GM23248 (cell line): Measurements from ENCODE around the gene DIDO1. TPM values are rescaled to one million over a fixed set of nuclear protein-coding genes. Genes with fewer than 3 reads are reported as not detected.

Source experiments
- DNase-seq: peaks from one replicate; pipeline ENCODE4 v3.0.0-alpha.2; 2015
- H2AFZ ChIP-seq: fragments of 200-600 bp; sonication (generic); 2 replicates; pipeline ENCODE4 v1.6.1; 2016; ENCODE audit warnings: antibody characterized with exemption
- H3F3A ChIP-seq: fragments of 200-600 bp; sonication (generic); 2 replicates; pipeline ENCODE4 v1.6.1; 2016; ENCODE audit warnings: mild to moderate bottlenecking, antibody characterized with exemption, mixed run types; ENCODE audit not compliant: insufficient read depth
- H3K27ac ChIP-seq: fragments of 200-600 bp; sonication (generic); 2 replicates; pipeline ENCODE4 v1.5.1; 2016; ENCODE audit warnings: mild to moderate bottlenecking
- H3K27me3 ChIP-seq: fragments of 200-600 bp; sonication (generic); replicated peaks from 2 replicates; pipeline ENCODE4 v1.6.1; 2016; ENCODE audit warnings: mild to moderate bottlenecking; ENCODE audit not compliant: insufficient read depth
- H3K36me3 ChIP-seq: fragments of 200-600 bp; sonication (generic); 2 replicates; pipeline ENCODE4 v1.6.1; 2016; ENCODE audit warnings: low read depth, mild to moderate bottlenecking
- H3K4me1 ChIP-seq: fragments of 200-600 bp; sonication (generic); 2 replicates; pipeline ENCODE4 v1.6.1; 2016; ENCODE audit warnings: mild to moderate bottlenecking; ENCODE audit not compliant: insufficient read depth
- H3K4me2 ChIP-seq: fragments of 200-600 bp; sonication (generic); one replicate; pipeline ENCODE4 v1.6.1; 2016; ENCODE audit warnings: mild to moderate bottlenecking; ENCODE audit not compliant: unreplicated experiment
- H3K4me3 ChIP-seq: fragments of 200-600 bp; sonication (generic); 2 replicates; pipeline ENCODE4 v1.5.1; 2016; ENCODE audit warnings: mild to moderate bottlenecking
- H3K79me2 ChIP-seq: fragments of 200-600 bp; sonication (generic); 2 replicates; pipeline ENCODE4 v1.6.1; 2016; ENCODE audit warnings: mild to moderate bottlenecking; ENCODE audit not compliant: insufficient read depth
- H3K9ac ChIP-seq: fragments of 200-600 bp; sonication (generic); 2 replicates; pipeline ENCODE4 v1.6.1; 2016; ENCODE audit warnings: mild to moderate bottlenecking
- H3K9me2 ChIP-seq: fragments of 200-600 bp; sonication (generic); 2 replicates; pipeline ENCODE4 v1.6.1; 2016; ENCODE audit warnings: mixed run types, mild to moderate bottlenecking, moderate library complexity; ENCODE audit not compliant: insufficient read depth
- H3K9me3 ChIP-seq: fragments of 200-600 bp; sonication (generic); one replicate; pipeline ENCODE4 v1.6.1; 2017; ENCODE audit warnings: low read depth
- H4K20me1 ChIP-seq: fragments of 200-600 bp; sonication (generic); 2 replicates; pipeline ENCODE4 v1.6.0; 2016; ENCODE audit not compliant: insufficient read depth
- EZH2 ChIP-seq: fragments of 200-600 bp; sonication (generic); IDR thresholded peaks from 2 replicates; pipeline ENCODE4 v1.6.1; 2018; ENCODE audit warnings: antibody characterized with exemption, mild to moderate bottlenecking; ENCODE audit not compliant: insufficient read depth, poor library complexity, severe bottlenecking
- EZH2phosphoT487 ChIP-seq: fragments of 200-600 bp; sonication (generic); IDR thresholded peaks from 2 replicates; pipeline ENCODE4 v1.6.1; 2018; ENCODE audit warnings: antibody characterized with exemption, moderate library complexity, mild to moderate bottlenecking, low read depth; ENCODE audit not compliant: insufficient read depth
- WGBS, 2 experiments: methylation state at CpG; one replicate each; pipeline ENCODE4 v1.1.6; 2015 to 2017; ENCODE audit warnings: low lambda C conversion rate in 2 of 2, low coverage in 1 of 2; ENCODE audit errors: missing lambda C conversion rate in 2 of 2; 5-methylcytosine and 5-hydroxymethylcytosine counted together
- in situ Hi-C: fragments of 300-500 bp; cut with MboI; formaldehyde crosslinking; loops from 2 replicates; pipeline ENCODE4 v1.15.0; 2020
- polyA plus RNA-seq: library from polyadenylated mRNA; unstranded; fragments of >200 nt; fragmentation: Nextera tagmentation; extraction: Ambion mirVana; gene quantifications from 2 replicates; pipeline ENCODE4 v1.2.1, GENCODE V29; 2016
- total RNA-seq: library from RNA; depleted of rRNA; stranded (reverse); fragments of >200 nt; shearing (Covaris generic); gene quantifications from 2 replicates; pipeline ENCODE4 v1.2.3, GENCODE V29; 2014

The DIDO1 gene
- total and polyA plus RNA-seq, 2 experiments from 2014 or later: 16.2 to 37.1 TPM

DNA sequence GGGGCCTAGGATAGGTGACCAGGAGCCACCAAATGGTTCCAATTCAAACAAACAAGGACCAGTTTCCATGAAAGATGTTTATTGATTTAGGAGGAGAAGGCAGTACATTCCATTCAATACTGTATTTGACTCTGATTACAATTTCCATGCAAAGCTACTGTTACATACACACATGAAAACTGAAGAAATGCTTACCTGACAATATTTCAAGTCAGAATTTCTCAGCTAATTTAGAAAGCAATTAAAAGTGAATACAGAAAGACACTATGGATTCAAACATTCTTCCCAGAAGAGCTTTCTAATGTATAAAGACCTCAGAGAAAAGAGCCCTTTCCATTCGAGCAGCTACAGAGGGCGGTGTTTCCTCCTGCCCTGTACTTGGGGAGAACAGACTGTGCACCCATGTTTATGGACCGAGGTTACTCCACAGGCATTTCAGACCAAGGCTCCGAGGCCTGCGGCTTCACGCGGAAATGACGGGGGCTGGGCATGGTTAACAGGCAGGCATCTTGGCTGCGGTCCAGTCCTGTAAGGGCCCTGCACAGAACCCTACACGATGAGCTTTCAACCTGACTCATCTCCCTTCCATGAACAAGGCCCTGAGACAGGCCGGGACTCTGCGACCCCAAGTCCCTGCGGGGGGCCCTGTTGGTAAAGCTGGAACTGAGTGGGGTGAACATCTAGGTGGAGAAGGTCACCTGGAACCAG is 39.0 kb downstream of the DIDO1 start:
- Histone ChIP-seq H3K4me1 (peaks cover 12% of the 10 kb centered on the region), H3K9ac (peak overlapping the region; percentile 45; the same call in 1 of the 2 replicates), H3K9me2 (no peaks in the 10 kb centered on the region), H3K27me3 (no peaks in the 10 kb centered on the region), H3K36me3 (peaks cover 35% of the 10 kb centered on the region), H3K79me2 (no peaks in the 10 kb centered on the region), H3F3A (peaks cover 24% of the 10 kb centered on the region; the same call in 1 of the 2 replicates), H4K20me1 (peaks cover 3% of the 10 kb centered on the region; the same call in 1 of the 2 replicates), H2AFZ (no peak overlapping the region), H3K9me3 (no peaks in the 10 kb centered on the region), H3K4me3 (no peak overlapping the region), H3K4me2 (peak overlapping the region; percentile 29), H3K27ac (peak overlapping the region; percentile 74)
- in situ Hi-C loops: no loop called here
- 40 to 50% methylated on average over 13 of the region's 13 CpGs for WGBS, 2 experiments
- peak; percentile 94 for DNase-seq
- no peak for TF ChIP-seq EZH2phosphoT487
- TF ChIP-seq EZH2: no peak

DNA sequence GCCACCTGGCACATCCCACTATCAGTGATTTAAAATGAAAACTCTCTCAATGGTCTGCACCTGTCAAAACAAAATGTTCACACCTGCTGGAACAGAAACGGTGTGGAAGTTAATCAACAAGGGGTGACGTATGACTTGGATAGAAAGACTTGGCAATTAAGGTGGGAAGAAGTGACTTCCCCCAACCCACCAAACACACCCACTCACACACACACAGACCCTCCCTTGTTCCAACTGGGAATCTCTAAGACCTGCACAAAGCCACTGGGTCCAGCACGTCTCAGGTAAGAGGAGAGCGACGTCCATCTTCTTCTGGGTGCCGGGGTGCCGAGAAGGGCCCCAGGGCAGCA is 39.6 kb downstream of the DIDO1 start:
- H4K20me1 ChIP-seq: peaks cover 3% of the 10 kb centered on the region; the same call in 1 of the 2 replicates
- in situ Hi-C loops: no loop called here
- no peaks in the 10 kb centered on the region for H3K9me2 ChIP-seq
- H3F3A ChIP-seq: peaks cover 24% of the 10 kb centered on the region; the same call in 1 of the 2 replicates
- no peak overlapping the region for H3K4me3 ChIP-seq
- peaks cover 30% of the 10 kb centered on the region for H3K36me3 ChIP-seq
- no peak overlapping the region for H3K9ac ChIP-seq
- H3K4me2 ChIP-seq: no peak overlapping the region
- H3K79me2 ChIP-seq: no peaks in the 10 kb centered on the region
- no peaks in the 10 kb centered on the region for H3K9me3 ChIP-seq
- H3K27me3 ChIP-seq: no peaks in the 10 kb centered on the region
- H3K27ac ChIP-seq: 0 out of 2 replicates have a peak overlapping the region, but pooled peaks have one; percentile 74
- no peak for TF ChIP-seq EZH2
- no peak for TF ChIP-seq EZH2phosphoT487
- WGBS, 2 experiments: 85 to 93% methylated on average over 7 of the region's 7 CpGs
- no peak for DNase-seq
- no peak overlapping the region for H2AFZ ChIP-seq
- H3K4me1 ChIP-seq: peaks cover 12% of the 10 kb centered on the region

- TF ChIP-seq EZH2phosphoT487 (no peak), EZH2 (no peak)
- peaks cover 24% of the 10 kb centered on the region for H3K36me3 ChIP-seq
- H3F3A ChIP-seq: peaks cover 24% of the 10 kb centered on the region; the same call in 1 of the 2 replicates
- no peak overlapping the region for H3K4me3 ChIP-seq
- no peaks in the 10 kb centered on the region for H3K9me2 ChIP-seq
- no peak overlapping the region for H3K4me2 ChIP-seq
- H4K20me1 ChIP-seq: peaks cover 3% of the 10 kb centered on the region; the same call in 1 of the 2 replicates
- WGBS, 2 experiments: 83 to 86% methylated on average over 22 to 23 of the region's 23 CpGs
- in situ Hi-C loops: no loop called here
- no peak overlapping the region for H3K27ac ChIP-seq
- H2AFZ ChIP-seq: no peak overlapping the region
- H3K27me3 ChIP-seq: no peaks in the 10 kb centered on the region
- H3K79me2 ChIP-seq: no peaks in the 10 kb centered on the region
- DNase-seq: no peak
- H3K4me1 ChIP-seq: peaks cover 12% of the 10 kb centered on the region
- H3K9me3 ChIP-seq: no peaks in the 10 kb centered on the region
- H3K9ac ChIP-seq: no peak overlapping the region
Observed at GRCh38 chr20:62885896-62886708, 40.2 kb downstream of the DIDO1 start.

- Histone ChIP-seq H3K4me2 (no peak overlapping the region), H3F3A (peaks cover 24% of the 10 kb centered on the region; the same call in 1 of the 2 replicates), H3K36me3 (peaks cover 16% of the 10 kb centered on the region), H3K4me1 (peaks cover 12% of the 10 kb centered on the region), H3K27me3 (no peaks in the 10 kb centered on the region), H4K20me1 (peaks cover 3% of the 10 kb centered on the region; the same call in 1 of the 2 replicates), H3K27ac (no peak overlapping the region), H3K9me2 (no peaks in the 10 kb centered on the region), H3K4me3 (no peak overlapping the region), H2AFZ (no peak overlapping the region), H3K9ac (no peak overlapping the region), H3K9me3 (no peaks in the 10 kb centered on the region), H3K79me2 (no peaks in the 10 kb centered on the region)
- WGBS, 2 experiments: 69 to 71% methylated on average over 20 of the region's 20 CpGs
- no peak for DNase-seq
- TF ChIP-seq EZH2phosphoT487 (no peak), EZH2 (no peak)
- in situ Hi-C loops: no loop called here
Observed at GRCh38 chr20:62885046-62885895, 41.0 kb downstream of the DIDO1 start.
